ENCODE measurements around the gene SPOP. TPM values are rescaled to one million over a fixed set of nuclear protein-coding genes. Genes with fewer than 3 reads are reported as not detected.
"Not testable (repeated sequence)": the region's sequence is repeated elsewhere in the genome, so short reads cannot be mapped to it uniquely, and the experiment has no call there.

The SPOP gene
- total RNA-seq, 1 donor from 2014 or later = 84.4 TPM

- DNase-seq (ENCODE audit: low spot score) (no peak), ATAC-seq (no peak)
- intact Hi-C loops (cut with DNase I) = loop anchor here (5.0 kb wide), 1 partner anchor 127 kb away; no protein-coding TSS in a partner anchor
Observed at GRCh38 chr17:49570540-49571242, 107.2 kb downstream of the SPOP start.

- intact Hi-C loops (cut with DNase I); ATAC-seq; DNase-seq (ENCODE audit: low spot score): not testable (repeated sequence)
Observed at GRCh38 chr17:49568695-49569047, 109.2 kb downstream of the SPOP start.

GRCh38 chr17:49567871-49568694, 109.8 kb downstream of the SPOP start:
- ATAC-seq (peak; percentile 78), DNase-seq (ENCODE audit: low spot score) (peak; percentile 92)
- intact Hi-C loops (cut with DNase I) = no loop called here

GRCh38 chr17:49567104-49567521, 110.8 kb downstream of the SPOP start:
- DNase-seq (ENCODE audit: low spot score) (no peak), ATAC-seq (no peak)
- intact Hi-C loops (cut with DNase I) = no loop called here

- peak; percentile 1 for ATAC-seq
- intact Hi-C loops (cut with DNase I) = no loop called here
- no peak for DNase-seq (ENCODE audit: low spot score)
Observed at GRCh38 chr17:49566668-49567071, 111.2 kb downstream of the SPOP start.

- peak; percentile 87 for ATAC-seq
- intact Hi-C loops (cut with DNase I) = no loop called here
- no peak for DNase-seq (ENCODE audit: low spot score)
Observed at GRCh38 chr17:49565948-49566491, 111.9 kb downstream of the SPOP start.

- ATAC-seq (no peak), DNase-seq (ENCODE audit: low spot score) (no peak)
- intact Hi-C loops (cut with DNase I) = no loop called here
Observed at GRCh38 chr17:49564638-49565037, 113.3 kb downstream of the SPOP start.

- intact Hi-C loops (cut with DNase I) = loop anchor here (10.0 kb wide), 1 partner anchor 123 kb away; no protein-coding TSS in a partner anchor
- peak; percentile 40 for ATAC-seq
- DNase-seq (ENCODE audit: low spot score) = peak; percentile 61
Observed at GRCh38 chr17:49557312-49558024, 120.4 kb downstream of the SPOP start.

- ATAC-seq = peak; percentile 92
- peak; percentile 90 for DNase-seq (ENCODE audit: low spot score)
- intact Hi-C loops (cut with DNase I) = loop anchor here (10.0 kb wide), 1 partner anchor 122 kb away; no protein-coding TSS in a partner anchor
Observed at GRCh38 chr17:49556223-49556943, 121.5 kb downstream of the SPOP start.

GRCh38 chr17:49555495-49556222, 122.2 kb downstream of the SPOP start:
- ATAC-seq (peak; percentile 65), DNase-seq (ENCODE audit: low spot score) (peak; percentile 70)
- intact Hi-C loops (cut with DNase I) = loop anchor here (10.0 kb wide), 1 partner anchor 121 kb away; no protein-coding TSS in a partner anchor

- intact Hi-C loops (cut with DNase I) = loop anchor here (10.0 kb wide), 1 partner anchor 120 kb away; no protein-coding TSS in a partner anchor
- ATAC-seq = peak; percentile 56
- peak; percentile 74 for DNase-seq (ENCODE audit: low spot score)
Observed at GRCh38 chr17:49554694-49555494, 123.0 kb downstream of the SPOP start.

GRCh38 chr17:49553676-49554335, 124.1 kb downstream of the SPOP start:
- intact Hi-C loops (cut with DNase I) = loop anchor here (10.0 kb wide), 1 partner anchor 119 kb away; no protein-coding TSS in a partner anchor
- DNase-seq (ENCODE audit: low spot score) (no peak), ATAC-seq (no peak)

GRCh38 chr17:49552070-49552751, 125.7 kb downstream of the SPOP start:
- intact Hi-C loops (cut with DNase I) = loop anchor here (10.0 kb wide), 1 partner anchor 117 kb away; no protein-coding TSS in a partner anchor
- ATAC-seq (no peak), DNase-seq (ENCODE audit: low spot score) (no peak)

- DNase-seq (ENCODE audit: low spot score) (no peak), ATAC-seq (no peak)
- intact Hi-C loops (cut with DNase I) = loop anchor here (10.0 kb wide), 1 partner anchor 117 kb away; no protein-coding TSS in a partner anchor
Observed at GRCh38 chr17:49551221-49552069, 126.5 kb downstream of the SPOP start.

GRCh38 chr17:49550764-49551163, 127.1 kb downstream of the SPOP start:
- not testable (repeated sequence) for DNase-seq (ENCODE audit: low spot score); ATAC-seq
- intact Hi-C loops (cut with DNase I) = loop anchor here (10.0 kb wide), 1 partner anchor 116 kb away; no protein-coding TSS in a partner anchor
